GM19395 (cell line): Measurements from ENCODE around the gene LAPTM5.

Source experiments
- ATAC-seq: cut with Tn5 transposase; IDR thresholded peaks from one replicate; pipeline ENCODE4 v1.9.1; 2021; ENCODE audit warnings: mild to moderate bottlenecking, moderate library complexity; ENCODE audit not compliant: unreplicated experiment

The LAPTM5 gene

DNA sequence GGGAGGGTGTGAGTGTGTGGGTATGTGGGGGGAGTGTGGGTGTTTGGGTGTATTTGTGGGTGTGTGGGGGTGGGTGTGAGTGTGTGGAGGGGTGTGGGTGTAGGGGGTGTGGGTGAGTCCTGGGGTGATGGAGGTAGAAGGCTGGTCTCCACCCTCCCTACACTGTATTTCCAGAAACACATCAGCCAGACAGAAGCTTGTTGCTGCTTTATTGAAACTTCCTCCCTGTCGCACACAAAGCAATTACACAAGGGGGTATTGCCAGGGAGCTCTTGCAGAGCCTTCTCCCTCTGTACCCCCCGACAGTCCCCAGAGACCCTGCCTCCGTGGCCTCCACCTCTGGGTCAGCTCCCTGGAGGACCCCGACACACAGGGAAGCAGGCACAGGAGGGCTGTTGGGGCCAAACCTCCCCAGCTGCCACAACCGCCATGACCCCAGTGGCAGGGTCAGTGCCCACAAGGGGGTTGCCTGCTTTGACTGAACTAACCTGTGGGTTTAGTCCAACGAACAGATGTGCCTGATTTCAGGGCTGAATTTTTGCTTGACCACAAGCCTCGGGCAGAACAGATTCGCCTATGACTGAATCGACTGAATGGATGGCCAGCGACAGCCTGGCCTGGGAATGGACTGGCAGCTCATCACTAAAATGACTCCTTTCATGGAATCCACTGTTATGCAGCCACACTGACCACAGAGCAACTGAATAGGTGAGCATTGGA is 25.1 kb downstream of the LAPTM5 start:
- no peak for ATAC-seq

DNA sequence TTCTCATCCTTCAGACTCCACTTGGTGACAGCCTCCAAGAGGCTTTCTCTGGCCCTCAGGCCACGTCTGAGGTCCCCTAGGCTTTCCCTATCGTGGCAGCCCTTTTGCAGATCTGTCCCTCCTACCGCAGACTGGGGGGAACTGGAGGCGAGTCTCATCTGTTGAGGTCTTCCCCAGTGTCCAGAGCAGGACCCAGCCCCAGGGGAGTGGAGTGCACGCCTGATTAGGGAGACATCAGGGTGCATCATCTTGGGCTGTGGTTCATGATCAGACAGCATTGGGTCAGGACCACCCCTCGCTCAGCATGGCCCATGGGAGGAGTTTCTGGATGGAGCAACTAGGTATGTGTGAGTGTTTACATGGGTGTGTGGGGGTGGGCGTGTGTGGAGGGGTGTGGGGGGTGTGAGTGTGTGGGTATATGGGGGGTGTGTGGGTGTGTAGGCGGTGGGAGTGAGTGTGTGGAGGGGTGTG is 25.7 kb downstream of the LAPTM5 start:
- no peak for ATAC-seq

DNA sequence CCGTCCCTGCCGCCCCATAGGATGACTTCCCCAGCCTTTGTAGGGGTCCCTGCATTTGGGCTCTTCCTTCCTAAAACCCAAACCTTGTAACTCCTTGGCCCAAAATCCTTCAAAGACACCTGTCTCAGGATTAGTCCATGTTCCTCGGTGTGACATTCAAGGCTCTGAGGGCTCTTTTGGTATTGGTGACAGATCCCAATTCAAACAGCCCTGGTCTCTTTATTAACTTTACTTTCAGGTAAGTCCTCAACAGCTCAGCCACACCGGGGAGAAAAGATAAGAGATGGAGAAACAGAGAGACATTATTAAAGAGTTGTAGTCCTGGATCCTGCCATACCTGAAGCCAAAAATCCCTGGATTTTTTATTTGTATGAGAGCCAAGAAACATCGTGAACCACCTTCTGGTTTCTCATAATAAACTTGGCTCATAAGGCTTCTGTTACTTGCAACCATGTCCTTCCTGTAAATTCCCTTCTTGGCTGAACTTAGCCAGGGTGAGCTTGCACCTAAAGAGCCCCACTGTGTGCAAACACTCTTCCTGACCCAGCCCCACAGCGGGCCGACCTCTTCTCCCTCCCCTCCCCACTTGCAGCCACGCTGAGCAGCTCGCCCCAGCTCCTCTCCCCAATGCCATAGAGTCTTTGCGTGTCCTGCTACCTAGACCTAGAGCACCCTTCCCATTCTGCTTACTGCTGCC is 26.3 kb downstream of the LAPTM5 start:
- ATAC-seq: no peak

DNA sequence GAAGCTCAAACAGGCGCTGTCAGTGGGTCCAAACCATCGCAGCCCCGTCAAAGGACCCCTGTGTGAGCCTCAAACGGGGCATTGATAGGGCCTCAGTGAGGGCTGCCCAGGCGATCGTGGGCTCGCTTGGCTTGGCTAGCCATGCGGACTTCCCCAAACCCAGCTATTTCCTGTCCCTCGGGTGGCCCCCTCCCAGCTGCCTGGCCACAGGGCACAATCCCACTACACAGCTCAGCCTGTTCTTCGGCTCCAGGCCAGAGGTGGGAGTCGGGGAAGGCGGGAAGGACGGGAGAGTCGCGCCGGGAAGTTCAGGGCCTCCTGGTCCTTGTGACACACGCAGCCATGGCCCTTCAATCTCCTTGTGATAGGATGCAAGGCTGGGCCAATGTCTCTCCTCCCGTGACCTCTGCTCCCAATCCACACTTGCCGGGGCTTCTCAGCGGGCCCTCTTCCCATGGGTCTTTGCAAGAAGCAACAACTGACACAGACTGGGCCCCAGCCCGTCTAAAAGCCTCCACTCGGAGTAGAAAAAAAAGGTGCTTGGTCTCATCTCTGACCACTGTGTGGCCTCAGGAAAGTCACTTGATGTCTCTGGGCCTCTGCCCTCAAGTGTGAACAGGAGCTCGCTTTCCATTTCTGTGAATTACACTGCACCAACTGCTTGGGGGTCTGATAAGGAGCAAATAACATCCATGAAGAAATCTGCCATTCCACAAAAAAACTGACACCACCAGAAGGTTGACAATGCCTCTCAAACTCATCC is 27.0 kb downstream of the LAPTM5 start:
- no peak for ATAC-seq

DNA sequence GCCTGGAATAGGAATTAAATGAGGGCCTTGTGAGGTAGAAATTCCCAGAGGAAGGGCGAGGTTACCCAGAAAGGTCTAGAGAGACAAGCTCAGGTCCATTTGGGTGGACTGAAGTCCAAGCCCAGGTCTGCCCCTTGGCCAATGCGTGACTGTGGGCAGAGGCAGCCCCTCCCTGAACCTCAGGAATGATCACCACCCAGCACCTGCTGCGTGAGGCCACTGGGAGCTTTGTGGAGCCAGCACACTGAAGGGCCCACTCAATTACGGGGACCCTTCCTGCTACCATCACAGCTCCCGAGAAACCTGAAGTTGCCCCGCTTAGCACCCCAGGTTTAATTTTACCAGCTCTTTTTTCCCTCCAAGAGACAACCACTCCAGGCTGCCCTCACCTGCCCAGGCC is 27.7 kb downstream of the LAPTM5 start:
- no peak for ATAC-seq

DNA sequence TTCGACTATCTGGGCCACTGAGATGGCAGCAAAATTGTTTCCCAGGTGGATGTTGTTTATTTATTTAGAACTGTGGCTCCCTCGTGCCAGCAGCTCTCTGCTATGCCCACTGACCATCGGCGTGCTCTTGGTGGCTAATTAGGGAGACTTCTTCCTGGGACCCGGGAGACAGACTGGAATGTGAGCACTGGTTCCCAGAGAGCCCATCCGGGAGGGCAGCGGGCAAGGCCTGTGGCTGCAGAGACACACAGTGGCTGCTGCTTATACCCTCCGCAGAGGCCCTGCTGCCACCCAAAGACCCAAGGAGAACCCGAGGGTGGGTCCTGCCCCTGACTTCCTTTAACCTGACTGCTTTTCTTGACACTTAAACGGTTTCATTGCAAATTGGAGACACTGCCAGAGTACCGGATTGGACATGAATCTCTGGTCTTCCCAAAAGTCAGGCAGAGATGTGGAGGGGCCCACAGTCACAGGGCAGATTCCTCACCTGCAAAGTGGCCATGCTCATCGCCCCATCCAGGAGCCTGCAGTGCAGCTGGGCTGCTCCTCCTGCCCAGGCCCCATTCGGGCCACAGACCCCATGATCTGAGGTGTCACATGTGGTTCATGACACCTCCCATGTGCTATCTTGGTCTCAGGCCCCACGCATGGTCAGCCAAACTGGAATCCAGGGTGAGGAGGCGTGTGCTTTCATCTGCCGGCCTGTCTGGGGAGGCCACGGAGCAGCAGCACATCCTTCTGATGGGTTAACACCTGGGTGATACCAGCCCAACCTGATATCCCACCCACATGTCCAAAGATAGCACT is 28.5 kb downstream of the LAPTM5 start:
- no peak for ATAC-seq

DNA sequence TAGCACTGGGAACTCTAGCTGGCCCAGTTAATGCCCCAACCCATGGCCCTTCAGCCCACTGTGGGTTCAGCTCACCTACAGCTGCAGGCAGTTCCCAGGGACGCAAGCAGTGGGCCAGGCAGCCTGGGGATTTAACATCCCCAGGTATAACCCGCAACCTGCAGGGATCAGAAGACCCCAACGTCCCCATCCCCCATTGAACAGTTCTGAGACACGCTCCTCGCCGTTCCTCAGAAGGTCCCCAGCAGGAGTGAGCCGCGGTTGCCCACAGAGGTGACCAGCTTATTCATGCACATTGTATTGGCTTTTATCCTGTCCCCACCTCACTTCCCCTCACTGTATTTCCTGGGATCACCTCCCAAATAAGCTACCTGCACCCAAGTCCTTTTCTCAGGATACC is 29.2 kb downstream of the LAPTM5 start:
- ATAC-seq: no peak

GRCh38 chr1:30727824-30728223 is 29.8 kb downstream of the LAPTM5 start:
- ATAC-seq: no peak

GRCh38 chr1:30726773-30727684 is 30.5 kb downstream of the LAPTM5 start:
- ATAC-seq: no peak

DNA sequence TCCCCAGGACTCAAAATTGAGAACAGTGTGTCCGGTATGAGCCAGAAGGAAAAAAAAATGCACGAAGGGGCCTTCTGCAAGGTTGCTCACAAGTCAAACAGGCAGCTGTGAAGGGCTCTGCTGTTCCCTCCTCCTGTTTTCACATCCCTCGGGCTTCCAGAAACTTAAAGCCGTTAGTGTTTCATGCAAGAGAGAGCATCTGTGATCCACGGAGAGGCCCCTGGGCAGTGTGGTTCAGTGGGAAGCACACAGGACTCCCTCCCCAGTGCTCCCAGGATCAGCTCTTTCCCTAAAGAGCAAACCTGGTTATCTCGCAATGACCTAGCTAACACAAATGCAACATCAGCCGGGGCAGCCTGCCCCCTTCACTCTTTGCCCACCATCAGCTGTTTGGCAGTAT is 31.3 kb downstream of the LAPTM5 start:
- ATAC-seq: no peak

DNA sequence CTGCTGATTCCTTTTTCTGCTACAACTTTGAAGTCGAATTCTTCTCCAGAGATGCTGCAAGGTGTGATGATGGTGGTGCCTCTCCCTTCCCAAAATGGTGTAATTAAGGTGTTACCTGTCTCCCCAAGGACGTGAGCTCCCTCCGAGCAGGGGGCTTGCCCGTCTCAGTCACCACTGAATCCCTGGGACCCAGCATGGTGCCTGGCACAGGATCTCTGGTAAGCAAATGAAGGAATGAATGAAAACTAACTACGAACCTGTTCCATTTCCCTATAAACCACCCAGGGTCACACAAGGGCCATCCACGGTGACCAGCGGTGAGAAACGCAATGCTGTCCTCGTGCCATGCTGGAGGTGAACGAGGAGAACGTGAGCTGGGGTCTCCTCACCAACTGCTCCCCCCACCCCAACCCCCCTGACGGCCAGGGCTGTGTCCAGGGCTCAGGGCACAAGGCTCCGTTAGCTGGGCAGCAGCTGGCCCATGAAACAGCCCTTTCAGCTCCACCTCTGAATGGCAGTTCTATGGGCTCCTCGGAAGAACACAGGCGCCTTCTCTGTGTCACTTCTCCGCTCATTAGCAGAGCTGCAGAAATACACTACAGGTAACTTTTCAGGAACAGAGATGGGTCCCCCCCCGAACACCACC is 32.0 kb downstream of the LAPTM5 start:
- ATAC-seq: no peak

DNA sequence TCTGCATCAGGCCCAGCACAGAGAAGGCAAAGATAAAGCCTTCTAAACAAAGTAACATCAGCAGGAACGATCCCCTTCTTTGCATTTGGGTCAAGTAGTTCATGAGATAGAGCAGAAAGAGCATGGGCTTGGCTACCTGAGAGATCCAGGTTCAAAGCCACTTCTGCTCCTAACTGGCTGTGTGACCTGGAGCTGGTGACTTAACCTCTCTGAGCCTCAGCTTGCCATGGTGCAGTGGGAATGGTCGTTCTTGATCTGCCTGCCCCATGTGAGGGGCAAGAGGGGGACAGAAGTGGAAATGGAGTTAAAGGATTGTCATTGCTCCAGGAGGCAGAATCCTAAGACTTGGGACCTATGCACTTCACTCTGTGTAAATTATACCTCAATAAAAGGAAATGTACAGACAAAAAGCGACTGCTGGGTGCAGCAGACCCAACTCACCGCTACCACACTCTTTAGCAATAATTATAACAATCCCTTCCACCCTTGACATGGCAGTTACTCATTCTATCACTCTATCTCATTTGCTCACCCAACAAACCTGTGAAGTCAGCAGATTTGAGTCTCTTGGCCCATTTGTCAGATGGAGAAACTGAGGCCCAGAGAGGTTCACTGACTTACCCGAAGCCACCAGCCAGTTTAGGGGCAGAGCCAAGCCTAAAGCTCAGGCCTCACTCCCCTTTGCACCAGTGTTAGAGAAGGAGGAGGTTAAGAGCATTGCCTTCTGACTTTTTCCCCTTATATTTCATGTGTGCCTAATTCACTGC is 32.7 kb downstream of the LAPTM5 start:
- ATAC-seq: no peak

DNA sequence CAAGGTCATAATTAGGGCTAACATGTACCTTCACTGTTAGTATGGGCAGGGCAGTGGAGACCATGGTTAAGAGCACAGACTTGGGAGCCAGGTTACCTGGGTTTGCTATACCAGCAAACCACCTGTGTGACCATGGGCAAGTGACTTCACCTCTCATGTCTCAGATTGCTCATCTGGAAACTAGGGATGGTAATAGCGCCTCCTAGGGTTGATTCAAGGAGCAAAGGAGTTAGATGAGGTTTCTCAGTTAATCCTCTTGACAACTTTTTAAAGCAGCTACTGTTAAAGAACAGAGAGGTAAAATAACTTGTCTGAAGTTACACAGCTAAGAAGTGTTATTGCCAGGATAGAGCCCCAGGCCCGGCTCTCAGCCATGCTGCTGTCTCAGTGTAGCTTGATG is 33.4 kb downstream of the LAPTM5 start:
- no peak for ATAC-seq

GRCh38 chr1:30723331-30723755 is 34.2 kb downstream of the LAPTM5 start, which contains the start of gene MATN1:
Gene MATN1 (minus strand): TSS chr1:30723585. CDS start chr1:30723551, 34 bp downstream.
- ATAC-seq: no peak

- no peak for ATAC-seq
Measured at GRCh38 chr1:30721812-30722537, 35.6 kb downstream of the LAPTM5 start.

- no peak for ATAC-seq
Measured at GRCh38 chr1:30721341-30721793, 36.2 kb downstream of the LAPTM5 start.

DNA sequence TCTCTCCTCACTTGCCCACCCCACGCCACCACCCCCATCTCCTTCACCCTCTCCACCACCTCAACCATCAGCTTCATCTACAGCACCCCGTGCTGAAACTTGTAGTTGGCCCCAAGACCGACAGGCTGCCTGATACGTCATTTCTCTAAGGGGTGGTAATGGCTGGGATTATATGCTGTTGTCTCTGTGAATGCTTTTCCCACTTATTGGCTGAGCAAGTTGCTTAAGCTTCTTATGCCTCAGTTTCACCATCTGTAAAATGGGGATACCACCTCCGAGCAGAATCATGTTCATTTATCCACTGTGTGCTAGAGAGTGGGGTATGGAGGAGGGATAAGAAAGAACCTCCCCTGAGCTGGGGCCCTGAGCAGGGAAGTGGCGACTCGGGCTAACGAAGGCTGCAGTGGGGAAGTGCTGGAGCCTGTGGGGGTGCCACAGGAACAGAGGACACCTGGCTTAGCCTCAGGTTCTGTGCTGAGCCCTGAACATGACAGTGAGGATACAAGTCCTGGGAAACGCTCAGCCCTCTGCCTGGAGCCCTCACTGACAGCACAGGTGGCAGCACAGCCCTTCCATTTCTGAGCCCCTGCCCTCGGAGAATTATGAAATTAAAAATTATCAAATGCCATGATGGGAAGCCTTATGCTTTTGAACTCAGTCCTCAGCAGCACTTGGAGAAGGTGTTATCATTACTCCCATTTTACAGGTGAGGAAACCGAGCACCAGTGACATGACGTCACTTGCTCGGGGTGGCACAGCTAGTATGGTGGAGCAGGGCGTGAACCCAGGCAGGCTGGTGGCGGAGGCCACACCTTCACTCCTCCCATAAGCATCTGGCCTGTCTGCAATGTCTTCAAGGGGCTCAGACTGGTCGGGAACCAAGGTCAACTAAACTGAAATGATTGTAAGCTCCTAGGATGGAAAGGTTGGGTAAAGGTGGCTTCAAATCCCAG is 37.0 kb downstream of the LAPTM5 start:
- ATAC-seq: no peak
